Spleen (tissue), 11 donors: ENCODE results near the gene ABCA13. TPM values are rescaled to one million over a fixed set of nuclear protein-coding genes. Genes with fewer than 3 reads are reported as not detected.

Experiments used
- DNase-seq: peaks from one replicate; pipeline ENCODE4 v3.0.0-alpha.2; 2020
- H3K27ac ChIP-seq, 8 donors: fragments of 200-600 bp; sonication (generic) in 7 of 8; 1 replicate in 4 of 8; 2 replicates in 4 of 8; pipeline versions ENCODE4 v1.5.0 to v1.8.0; 2016 to 2021; ENCODE audit warnings: inconsistent platforms in 4 of 8, mild to moderate bottlenecking in 4 of 8, moderate library complexity in 1 of 8
- H3K27me3 ChIP-seq, 7 donors: fragments of 200-600 bp; sonication (generic) in 6 of 7; replicated peaks in 1 of 7; 1 replicate in 4 of 7; 2 replicates in 3 of 7; pipeline versions ENCODE4 v1.5.0 to v1.8.0; 2016 to 2021; ENCODE audit warnings: inconsistent platforms in 3 of 7, mild to moderate bottlenecking in 1 of 7
- H3K36me3 ChIP-seq, 6 donors: fragments of 200-600 bp; sonication (generic) in 5 of 6; 1 replicate in 4 of 6; 2 replicates in 2 of 6; pipeline versions ENCODE4 v1.5.0 to v1.8.0; 2016 to 2021; ENCODE audit warnings: inconsistent platforms in 2 of 6
- H3K4me1 ChIP-seq, 6 donors: fragments of 200-600 bp; sonication (generic) in 5 of 6; 1 replicate in 3 of 6; 2 replicates in 3 of 6; pipeline versions ENCODE4 v1.5.0 to v1.8.0; 2016 to 2021; ENCODE audit warnings: inconsistent platforms in 3 of 6
- H3K4me3 ChIP-seq, 8 donors: fragments of 200-600 bp; sonication (generic) in 7 of 8; 1 replicate in 4 of 8; 2 replicates in 4 of 8; pipeline versions ENCODE4 v1.5.0 to v1.8.0; 2016 to 2021; ENCODE audit warnings: inconsistent platforms in 4 of 8, mild to moderate bottlenecking in 4 of 8, moderate library complexity in 2 of 8
- H3K9me3 ChIP-seq, 8 donors: fragments of 200-600 bp; sonication (generic) in 7 of 8; 1 replicate in 4 of 8; 2 replicates in 4 of 8; pipeline versions ENCODE4 v1.5.0 to v1.8.0; 2016 to 2021; ENCODE audit warnings: inconsistent platforms in 4 of 8
- POLR2A ChIP-seq, 3 donors: fragments of 450-650 bp; IDR thresholded peaks; one replicate each; pipeline ENCODE4 v1.5.1; 2017; ENCODE audit warnings: antibody characterized with exemption in 3 of 3, mild to moderate bottlenecking in 1 of 3
- POLR2AphosphoS5 ChIP-seq, 3 donors: sonication (generic); formaldehyde crosslinking; IDR thresholded peaks; one replicate each; pipeline ENCODE4 v1.5.1; 2017; ENCODE audit warnings: antibody characterized with exemption in 3 of 3
- WGBS, 5 donors: extraction: QIAGEN DNeasy Blood & Tissue Kit in 3 of 5; methylation state at CpG; one replicate each; pipeline versions ENCODE4 v1.1.5 to v1.1.7; 2013 to 2018; 5-methylcytosine and 5-hydroxymethylcytosine counted together
- intact Hi-C: fragments of 100-400 bp; cut with DNase I; formaldehyde crosslinking; loops from one replicate; pipeline ENCODE4 v1.15.0; 2023; ENCODE audit warnings: low total_unique reads
- polyA plus RNA-seq, 3 donors: library from polyadenylated mRNA; stranded (reverse); fragments of 200-250 nt; gene quantifications; one replicate each; pipeline ENCODE4 v1.2.1, GENCODE V29; 2013
- total RNA-seq, 7 donors: library from RNA; depleted of rRNA in 3 of 7; stranded (reverse); fragments of >200 nt in 3 of 7; fragmentation: NEBNext Ultra II Directional in 4 of 7; extraction: Animal tissue kit (Norgen Biotek cat#: 25700) in 4 of 7; gene quantifications; one replicate each; pipeline versions ENCODE4 v1.1.0 to v1.2.1, GENCODE V29; 2016 to 2021
- TF ChIP-seq, protein P1 (sequence below), 11 experiments: fragments of 200-600 bp in 7 of 11; fragments of 450-650 bp in 4 of 11; sonication (generic) in 4 of 11; IDR thresholded peaks in 8 of 11; conservative IDR thresholded peaks in 3 of 11; 1 replicate in 7 of 11; 2 replicates in 4 of 11; pipeline versions ENCODE4 v1.4.0 to v1.8.0; 2016 to 2021; ENCODE audit warnings: antibody characterized with exemption in 11 of 11, inconsistent platforms in 4 of 11, mild to moderate bottlenecking in 1 of 11
- donor health status: healthy with polysubstance abuse.
- donor health status: DM: no; HTN: no; CAD: no; lungs with moderate emphysema.
- donor health status: DM: no; HTN: no; CAD: no.
- donor health status: Bipolar disorder and iron deficiency.
- donor health status: healthy.
- donor health status: DM: no; HTN: no; CAD: no.
- donor health status: DM: yes; HTN: yes; CAD: no.

The ABCA13 gene
- total and polyA plus RNA-seq, 10 donors, result 0.02 to 19.0 (median 1.8) TPM

DNA sequence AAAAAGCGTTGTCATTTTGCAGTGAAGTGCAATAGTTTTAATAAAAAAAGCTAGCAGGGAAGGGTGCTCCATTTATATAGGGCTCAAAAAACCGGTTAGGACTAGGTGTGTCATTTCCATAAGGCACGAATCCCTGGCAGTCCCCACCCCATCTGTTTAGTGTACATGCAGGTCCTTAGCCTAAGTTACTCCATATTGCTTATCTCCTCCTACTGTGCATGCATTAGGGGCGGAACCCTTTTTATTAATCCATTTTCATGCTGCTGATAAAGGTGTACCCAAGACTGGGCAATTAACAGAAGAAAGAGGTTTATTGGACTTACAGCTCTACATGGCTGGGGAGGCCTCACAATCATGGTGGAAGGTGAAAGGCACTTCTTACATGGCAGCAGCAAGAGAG, 301.4 kb downstream of the ABCA13 start:
- intact Hi-C loops, result no loop called here
- no peaks in the 10 kb centered on the region for H3K27me3 ChIP-seq
- WGBS, 5 donors, result 68 to 92% (median 87%) methylated on average over 4 of the region's 4 CpGs
- H3K4me3 ChIP-seq, result no peak overlapping the region
- H3K36me3 ChIP-seq, result peaks cover 0 to 38% (median 0%) of the 10 kb centered on the region in 6 donors
- H3K27ac ChIP-seq, result no peak overlapping the region
- DNase-seq, result no peak
- TF ChIP-seq POLR2AphosphoS5 (IDR thresholded peaks at IDR 0.05), result no peak
- no peak for TF ChIP-seq POLR2A (IDR thresholded peaks at IDR 0.05)
- TF ChIP-seq, protein P1, sequence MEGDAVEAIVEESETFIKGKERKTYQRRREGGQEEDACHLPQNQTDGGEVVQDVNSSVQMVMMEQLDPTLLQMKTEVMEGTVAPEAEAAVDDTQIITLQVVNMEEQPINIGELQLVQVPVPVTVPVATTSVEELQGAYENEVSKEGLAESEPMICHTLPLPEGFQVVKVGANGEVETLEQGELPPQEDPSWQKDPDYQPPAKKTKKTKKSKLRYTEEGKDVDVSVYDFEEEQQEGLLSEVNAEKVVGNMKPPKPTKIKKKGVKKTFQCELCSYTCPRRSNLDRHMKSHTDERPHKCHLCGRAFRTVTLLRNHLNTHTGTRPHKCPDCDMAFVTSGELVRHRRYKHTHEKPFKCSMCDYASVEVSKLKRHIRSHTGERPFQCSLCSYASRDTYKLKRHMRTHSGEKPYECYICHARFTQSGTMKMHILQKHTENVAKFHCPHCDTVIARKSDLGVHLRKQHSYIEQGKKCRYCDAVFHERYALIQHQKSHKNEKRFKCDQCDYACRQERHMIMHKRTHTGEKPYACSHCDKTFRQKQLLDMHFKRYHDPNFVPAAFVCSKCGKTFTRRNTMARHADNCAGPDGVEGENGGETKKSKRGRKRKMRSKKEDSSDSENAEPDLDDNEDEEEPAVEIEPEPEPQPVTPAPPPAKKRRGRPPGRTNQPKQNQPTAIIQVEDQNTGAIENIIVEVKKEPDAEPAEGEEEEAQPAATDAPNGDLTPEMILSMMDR (IDR thresholded peaks at IDR 0.05 in 8 of 11, conservative IDR thresholded peaks at IDR 0.05 in 3 of 11), result no peak
- no peaks in the 10 kb centered on the region for H3K9me3 ChIP-seq
- H3K4me1 ChIP-seq, result no peaks in the 10 kb centered on the region

DNA sequence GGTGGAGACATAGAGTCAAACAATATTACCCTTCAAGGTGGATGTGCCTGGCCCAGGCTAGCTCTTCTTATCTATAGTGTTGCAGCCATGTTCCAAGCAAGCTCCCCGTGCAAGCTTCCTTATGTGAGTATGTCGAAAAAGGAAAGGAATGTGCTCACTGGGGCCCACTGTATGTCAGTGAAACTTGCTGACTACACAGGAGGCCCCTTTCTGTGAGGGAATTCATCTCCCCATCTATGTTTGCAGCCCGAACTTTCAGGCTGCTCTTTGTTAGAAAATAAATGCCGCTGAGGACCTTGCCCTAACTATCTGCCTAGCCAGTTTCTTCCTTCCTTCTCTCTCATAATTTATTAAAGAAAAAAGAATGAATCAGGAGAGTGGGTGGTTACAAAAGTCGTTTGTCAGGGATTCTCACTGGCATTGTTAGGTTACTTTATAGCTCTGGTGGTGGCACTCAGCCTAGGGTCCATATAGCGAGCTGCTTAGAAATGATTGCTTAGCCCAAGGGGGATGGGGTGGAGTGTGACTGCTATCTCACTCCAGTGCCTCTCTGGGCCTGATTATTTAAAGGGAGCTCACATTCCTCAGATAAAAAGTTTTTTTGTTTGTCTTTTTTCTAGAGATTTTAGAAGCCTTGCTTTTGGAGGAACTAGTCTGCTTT, 302.1 kb downstream of the ABCA13 start:
- no peak overlapping the region for H3K27ac ChIP-seq
- WGBS, 5 donors, result 68 to 79% (median 74%) methylated on average over 6 of the region's 6 CpGs
- H3K4me1 ChIP-seq, result no peaks in the 10 kb centered on the region
- no peaks in the 10 kb centered on the region for H3K9me3 ChIP-seq
- no peak overlapping the region for H3K4me3 ChIP-seq
- intact Hi-C loops, result no loop called here
- H3K36me3 ChIP-seq, result peaks cover 0 to 40% (median 0%) of the 10 kb centered on the region in 6 donors
- no peak for DNase-seq
- TF ChIP-seq POLR2AphosphoS5 (IDR thresholded peaks at IDR 0.05), result no peak
- TF ChIP-seq, protein P1 (IDR thresholded peaks at IDR 0.05 in 8 of 11, conservative IDR thresholded peaks at IDR 0.05 in 3 of 11), result no peak
- no peak for TF ChIP-seq POLR2A (IDR thresholded peaks at IDR 0.05)
- H3K27me3 ChIP-seq, result no peaks in the 10 kb centered on the region

DNA sequence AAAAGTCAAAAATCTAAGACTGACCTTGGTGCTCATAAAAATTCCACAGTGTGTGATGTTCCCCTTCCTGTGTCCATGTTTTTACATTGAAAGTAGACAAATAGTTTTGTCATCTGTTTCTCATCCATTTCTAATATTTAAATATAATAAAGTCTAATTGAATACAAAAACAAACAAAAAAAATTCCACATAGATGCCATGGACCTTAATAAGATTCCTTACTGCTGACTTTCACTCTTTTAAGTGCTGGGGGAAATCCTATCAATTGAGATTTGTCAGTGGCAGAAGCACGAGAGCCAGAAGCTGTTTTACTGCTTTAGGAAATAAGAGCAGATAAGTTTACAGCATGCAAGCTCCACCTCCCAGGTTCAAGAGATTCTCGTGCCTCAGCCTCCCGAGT, 310.0 kb downstream of the ABCA13 start:
- no peaks in the 10 kb centered on the region for H3K4me1 ChIP-seq
- H3K9me3 ChIP-seq, result peaks cover 0 to 20% (median 6%) of the 10 kb centered on the region in 8 donors
- no peak for DNase-seq
- WGBS, 5 donors, result 55 to 75% (median 67%) methylated on average over 3 of the region's 3 CpGs
- intact Hi-C loops, result no loop called here
- TF ChIP-seq POLR2AphosphoS5 (IDR thresholded peaks at IDR 0.05), result no peak
- no peak for TF ChIP-seq POLR2A (IDR thresholded peaks at IDR 0.05)
- TF ChIP-seq, protein P1 (IDR thresholded peaks at IDR 0.05 in 8 of 11, conservative IDR thresholded peaks at IDR 0.05 in 3 of 11), result no peak
- no peaks in the 10 kb centered on the region for H3K27me3 ChIP-seq
- no peak overlapping the region for H3K4me3 ChIP-seq
- H3K27ac ChIP-seq, result no peak overlapping the region
- peaks cover 0 to 60% (median 0%) of the 10 kb centered on the region in 6 donors for H3K36me3 ChIP-seq

DNA sequence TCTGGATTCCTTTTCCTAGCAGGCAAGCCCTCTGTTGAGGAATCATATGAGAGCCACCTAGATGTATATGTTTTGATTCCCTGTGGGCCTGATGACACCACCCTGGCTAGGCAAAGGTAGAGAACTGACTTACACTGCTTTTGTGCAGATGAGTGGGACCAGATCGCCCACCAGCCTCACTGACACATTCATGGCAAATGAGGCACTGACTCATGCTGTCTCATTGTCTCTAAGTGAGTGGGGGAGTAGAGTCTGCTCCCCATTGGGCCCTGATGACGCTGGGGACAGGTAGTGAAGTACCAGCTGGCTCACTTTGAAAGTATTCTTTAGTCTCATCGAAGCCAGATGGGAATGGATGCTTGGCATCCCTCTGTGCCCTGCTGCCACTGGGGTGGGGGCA, 326.3 kb downstream of the ABCA13 start:
- no peak for DNase-seq
- peaks cover 0 to 4% (median 0%) of the 10 kb centered on the region in 8 donors for H3K9me3 ChIP-seq
- H3K27ac ChIP-seq, result no peak overlapping the region
- TF ChIP-seq POLR2AphosphoS5 (IDR thresholded peaks at IDR 0.05), result no peak
- TF ChIP-seq, protein P1 (IDR thresholded peaks at IDR 0.05 in 8 of 11, conservative IDR thresholded peaks at IDR 0.05 in 3 of 11), result no peak
- no peak for TF ChIP-seq POLR2A (IDR thresholded peaks at IDR 0.05)
- H3K27me3 ChIP-seq, result no peaks in the 10 kb centered on the region
- peaks cover 0 to 16% (median 0%) of the 10 kb centered on the region in 6 donors for H3K36me3 ChIP-seq
- no peak overlapping the region for H3K4me3 ChIP-seq
- no peaks in the 10 kb centered on the region for H3K4me1 ChIP-seq
- 63 to 90% (median 85%) methylated on average over 1 to 3 of the region's 3 CpGs for WGBS, 5 donors
- intact Hi-C loops, result no loop called here
